SK-N-SH (cell line): Measurements from ENCODE around the gene IRF3.

Experiments used
- EZH2phosphoT487 ChIP-seq: fragments of 200-600 bp; sonication (generic); IDR thresholded peaks from 2 replicates; pipeline ENCODE4 v1.6.1; 2017; ENCODE audit warnings: low read depth, mixed run types, mild to moderate bottlenecking, antibody characterized with exemption, moderate library complexity, borderline replicate concordance
- GABPA ChIP-seq: IDR thresholded peaks from 2 replicates; pipeline ENCODE4 v1.4.0; 2012; ENCODE audit warnings: low read depth, mild to moderate bottlenecking
- MEF2A ChIP-seq: IDR thresholded peaks from 2 replicates; pipeline ENCODE4 v1.4.0; 2012; ENCODE audit warnings: low read depth, borderline replicate concordance
- RFX5 ChIP-seq: IDR thresholded peaks from 2 replicates; pipeline ENCODE4 v1.6.1; 2012; ENCODE audit warnings: mild to moderate bottlenecking, improper control_type of control experiment, low read length
- TF ChIP-seq, protein P1 (sequence below): fragments of 200-600 bp; sonication (generic); IDR thresholded peaks from 2 replicates; pipeline ENCODE4 v1.6.1; 2017; ENCODE audit warnings: antibody characterized with exemption, mild to moderate bottlenecking, moderate library complexity

DNA sequence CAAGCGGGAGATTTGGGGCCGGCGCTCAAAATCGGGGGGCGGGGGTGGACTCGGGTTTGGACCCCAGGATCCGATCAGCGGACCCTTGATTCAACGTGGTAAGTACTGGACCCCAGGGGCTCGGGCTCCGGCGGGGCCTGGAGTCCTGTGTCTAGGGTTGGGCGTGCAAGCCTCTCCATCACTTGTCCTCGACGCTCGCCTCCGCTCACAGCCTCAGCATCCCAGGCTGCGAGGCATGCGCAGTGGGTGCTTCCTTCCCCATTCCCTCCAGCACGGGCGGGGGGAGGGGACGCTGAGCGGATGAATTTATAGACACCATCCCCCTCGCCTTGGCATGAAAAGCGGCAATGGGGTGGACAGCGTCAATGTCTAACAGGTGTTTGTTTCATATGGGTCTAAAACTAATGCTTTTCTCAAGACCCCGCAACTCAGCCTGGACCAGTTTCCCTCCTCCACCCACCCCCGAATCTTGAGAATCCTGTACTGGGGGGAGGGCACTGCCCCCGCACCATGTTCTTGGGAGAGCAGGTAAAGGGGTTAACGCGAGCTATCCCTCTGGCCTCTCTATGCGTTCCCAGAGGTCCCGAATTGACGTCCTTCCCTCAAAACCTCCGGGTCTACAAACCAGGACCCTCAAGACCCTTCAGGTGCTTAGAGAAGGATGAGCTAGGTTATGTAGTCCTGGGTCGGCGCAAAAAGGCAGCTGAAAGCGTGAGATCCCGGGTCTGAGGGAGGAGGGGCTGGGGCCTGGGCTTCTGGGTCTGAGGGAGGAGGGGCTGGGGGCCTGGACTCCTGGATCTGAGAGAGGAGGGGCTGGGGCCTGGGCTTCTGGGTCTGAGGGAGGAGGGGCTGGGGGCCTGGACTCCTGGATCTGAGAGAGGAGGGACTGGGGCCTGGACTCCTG is 25.8 kb upstream of the IRF3 start:
- TF ChIP-seq RFX5 (no peak), EZH2phosphoT487 (no peak), MEF2A (no peak), GABPA (no peak)
- TF ChIP-seq, protein P1, sequence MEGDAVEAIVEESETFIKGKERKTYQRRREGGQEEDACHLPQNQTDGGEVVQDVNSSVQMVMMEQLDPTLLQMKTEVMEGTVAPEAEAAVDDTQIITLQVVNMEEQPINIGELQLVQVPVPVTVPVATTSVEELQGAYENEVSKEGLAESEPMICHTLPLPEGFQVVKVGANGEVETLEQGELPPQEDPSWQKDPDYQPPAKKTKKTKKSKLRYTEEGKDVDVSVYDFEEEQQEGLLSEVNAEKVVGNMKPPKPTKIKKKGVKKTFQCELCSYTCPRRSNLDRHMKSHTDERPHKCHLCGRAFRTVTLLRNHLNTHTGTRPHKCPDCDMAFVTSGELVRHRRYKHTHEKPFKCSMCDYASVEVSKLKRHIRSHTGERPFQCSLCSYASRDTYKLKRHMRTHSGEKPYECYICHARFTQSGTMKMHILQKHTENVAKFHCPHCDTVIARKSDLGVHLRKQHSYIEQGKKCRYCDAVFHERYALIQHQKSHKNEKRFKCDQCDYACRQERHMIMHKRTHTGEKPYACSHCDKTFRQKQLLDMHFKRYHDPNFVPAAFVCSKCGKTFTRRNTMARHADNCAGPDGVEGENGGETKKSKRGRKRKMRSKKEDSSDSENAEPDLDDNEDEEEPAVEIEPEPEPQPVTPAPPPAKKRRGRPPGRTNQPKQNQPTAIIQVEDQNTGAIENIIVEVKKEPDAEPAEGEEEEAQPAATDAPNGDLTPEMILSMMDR, result no peak
